ENCODE results near the gene CYB5D1.

GRCh38 chr17:7822126-7822525 is 35.7 kb upstream of the CYB5D1 start:
- TF ChIP-seq CTCF (conservative IDR thresholded peaks at IDR 0.05; ENCODE audit: low read length) (no peak), EZH2phosphoT487 (IDR thresholded peaks at IDR 0.05; ENCODE audit: borderline replicate concordance, low read depth, low read length) (no peak)

Measured in OCI-LY7 (cell line).